ENCODE data around the gene UFC1.
A peak's percentile ranks its signal among the peaks of the same experiment; 100 is the strongest.
"Not testable (repeated sequence)": the region's sequence is repeated elsewhere in the genome, so short reads cannot be mapped to it uniquely, and the experiment has no call there.

Gene UFC1

DNA sequence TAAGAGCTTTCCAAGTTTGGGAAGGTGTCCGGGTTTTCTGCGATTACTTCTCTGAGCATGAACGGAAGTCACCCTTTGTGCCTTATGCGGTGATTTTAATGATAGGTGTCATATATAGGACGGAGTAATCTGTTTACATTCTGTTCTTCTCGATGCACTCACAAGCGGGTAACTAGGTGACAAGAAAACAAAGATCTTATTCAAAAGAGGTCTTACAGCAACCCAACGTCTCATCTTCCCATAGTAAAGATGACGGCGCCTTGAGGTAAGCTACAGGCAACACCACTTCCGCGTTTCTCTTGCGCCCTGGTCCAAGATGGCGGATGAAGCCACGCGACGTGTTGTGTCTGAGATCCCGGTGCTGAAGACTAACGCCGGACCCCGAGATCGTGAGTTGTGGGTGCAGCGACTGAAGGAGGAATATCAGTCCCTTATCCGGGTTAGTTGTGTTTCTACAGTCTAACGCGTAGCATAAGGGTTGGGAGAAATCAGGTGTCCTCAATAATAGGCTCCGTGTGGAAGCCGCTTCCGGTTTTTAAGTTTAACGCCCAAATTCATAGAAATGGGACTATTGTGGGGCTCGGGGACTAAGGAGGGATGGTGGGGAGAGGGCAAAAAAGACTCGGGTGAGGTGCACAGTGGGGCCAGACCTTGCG lies at the start of gene UFC1:
UFC1 (plus strand) TSS at position 297 of the 656 bp plus-strand sequence; CDS start at position 317, 20 bp downstream.
- DNase-seq: peak; percentile 44

DNA sequence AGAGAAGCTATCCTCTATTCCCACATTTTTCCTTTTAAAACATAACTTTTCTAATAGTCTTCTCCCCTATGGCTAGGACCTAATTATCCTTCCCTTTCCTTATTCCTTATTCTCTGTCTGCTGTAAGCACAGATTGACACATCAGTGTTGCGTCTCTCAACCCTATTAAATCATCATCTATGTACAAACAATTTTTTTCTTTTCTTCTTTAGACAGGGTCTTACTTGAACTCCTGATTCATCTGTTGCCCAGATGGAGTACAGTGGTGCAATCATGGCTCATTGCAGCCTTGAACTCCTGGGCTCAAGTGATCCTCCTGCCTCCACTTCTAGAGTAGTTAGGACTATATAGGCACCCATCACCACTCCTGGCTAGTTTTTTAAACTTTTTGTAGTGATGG lies 47.3 kb upstream of the UFC1 start:
- no peak for DNase-seq

DNA sequence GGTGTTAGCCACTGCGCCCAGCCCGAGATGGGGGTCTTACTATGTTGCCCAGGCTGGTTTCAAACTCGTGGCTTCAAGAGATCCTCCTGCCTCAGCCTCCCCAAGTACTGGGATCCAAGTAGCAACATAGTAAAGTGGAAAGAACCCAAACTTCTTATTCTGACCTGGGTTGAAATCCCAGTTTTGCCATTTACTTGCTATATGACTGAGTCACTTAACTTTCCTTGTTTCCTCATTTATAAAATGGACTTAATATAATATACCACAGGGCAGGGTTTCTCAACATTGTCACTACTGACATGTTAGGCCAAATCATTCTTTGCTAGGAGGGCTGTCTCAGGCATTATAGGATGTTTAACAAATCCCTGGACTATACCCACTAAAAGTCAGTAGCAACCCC lies 42.7 kb upstream of the UFC1 start:
- no peak for DNase-seq

DNA sequence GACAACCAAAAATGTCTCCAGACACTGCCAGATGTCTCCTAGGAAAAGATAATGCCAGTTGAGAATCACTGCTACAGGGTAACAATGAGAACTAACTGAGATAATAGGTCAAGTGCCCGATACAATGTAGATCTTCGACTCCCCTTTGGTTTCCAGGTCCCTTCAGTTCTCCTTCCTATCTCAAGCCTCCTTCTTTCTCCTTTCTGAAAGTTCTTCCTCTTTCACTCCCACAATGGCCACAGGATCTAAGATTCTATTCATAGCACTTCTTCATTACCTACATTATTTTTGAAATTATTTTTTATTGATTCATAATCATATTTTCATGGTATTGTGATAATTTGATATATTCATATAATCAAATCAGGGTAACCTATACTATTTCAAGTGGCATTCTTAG lies 42.3 kb upstream of the UFC1 start:
- no peak for DNase-seq

DNA sequence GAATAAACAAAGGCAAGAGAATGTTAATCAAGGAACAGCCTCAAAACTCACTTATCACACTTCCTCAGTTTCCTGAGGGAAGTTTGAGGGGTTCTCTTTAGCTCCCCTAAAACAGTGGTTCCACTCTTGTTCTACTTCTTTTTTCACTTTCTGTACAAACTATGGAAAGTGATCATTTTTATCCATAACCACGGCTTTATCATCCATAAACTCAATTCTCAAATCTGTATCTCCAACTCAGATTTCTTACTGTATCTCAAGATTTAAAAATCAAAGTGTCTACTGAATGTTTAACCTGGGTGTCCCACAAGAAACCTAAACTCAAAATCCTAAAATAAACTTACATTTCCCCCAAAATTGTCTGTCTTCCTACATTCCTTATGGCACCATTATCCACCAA lies 39.9 kb upstream of the UFC1 start:
- no peak for DNase-seq

DNA sequence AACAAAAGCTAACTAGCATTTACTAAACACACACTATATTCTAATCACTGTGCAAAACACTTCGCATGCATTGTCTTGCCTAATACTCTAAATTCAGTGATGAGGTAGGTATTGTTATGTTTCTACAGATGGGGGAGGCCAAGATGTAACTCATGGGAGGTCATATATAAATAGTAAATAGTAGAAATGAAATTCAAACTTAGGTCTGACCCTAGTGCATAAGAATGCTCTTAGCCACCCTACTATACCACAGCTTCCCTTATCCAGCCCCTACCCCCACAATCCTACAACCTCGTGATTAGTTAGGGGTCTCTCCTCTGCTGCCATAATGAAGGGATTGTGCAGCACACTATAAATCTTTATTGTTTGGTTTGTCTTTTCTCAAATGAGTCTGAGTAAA lies 39.2 kb upstream of the UFC1 start:
- DNase-seq: no peak

DNA sequence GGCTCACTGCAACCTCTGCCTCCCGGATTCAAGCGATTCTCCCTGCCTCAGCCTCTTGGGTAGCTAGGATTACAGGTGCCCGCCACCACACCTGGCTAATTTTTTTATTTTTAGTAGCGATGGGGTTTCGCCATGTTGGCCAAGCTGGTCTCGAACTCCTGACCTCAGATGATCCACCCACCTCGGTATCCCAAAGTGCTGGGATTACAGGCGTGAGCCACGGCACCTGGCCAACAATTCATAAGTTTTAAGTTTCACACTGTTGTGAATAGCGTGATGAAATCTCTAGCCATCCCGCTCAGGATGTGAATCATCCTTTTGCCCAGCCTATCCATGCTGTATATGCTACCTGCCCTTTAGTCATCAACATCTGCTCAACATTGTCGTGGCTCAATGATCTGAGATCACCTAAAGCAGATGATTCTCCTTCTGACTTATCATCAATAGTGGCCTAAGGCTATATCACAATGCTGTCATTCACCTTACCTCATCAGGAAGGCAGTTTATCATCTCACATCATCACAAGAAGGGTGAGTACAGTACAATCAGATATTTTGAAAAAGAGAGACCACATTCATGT lies 38.6 kb upstream of the UFC1 start:
- DNase-seq: no peak

DNA sequence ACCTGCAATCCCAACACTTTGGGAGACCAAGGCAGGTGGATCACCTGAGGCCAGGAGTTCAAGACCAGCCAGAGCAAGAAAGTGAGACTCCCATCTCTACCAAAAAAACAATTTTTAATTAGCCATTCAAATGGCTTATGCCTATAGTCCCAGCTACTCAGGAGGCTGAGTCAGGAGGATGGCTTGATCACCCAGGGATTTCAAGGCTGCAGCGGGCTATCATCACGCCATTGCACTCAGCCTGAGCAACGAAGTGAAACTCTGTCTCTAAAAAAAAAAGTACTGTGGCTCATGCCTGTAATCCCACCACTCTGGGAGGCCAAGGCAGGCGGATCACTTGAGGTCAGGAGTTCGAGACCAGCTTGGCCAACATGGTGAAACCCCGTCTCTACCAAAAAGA lies 37.8 kb upstream of the UFC1 start:
- not testable (repeated sequence) for DNase-seq

DNA sequence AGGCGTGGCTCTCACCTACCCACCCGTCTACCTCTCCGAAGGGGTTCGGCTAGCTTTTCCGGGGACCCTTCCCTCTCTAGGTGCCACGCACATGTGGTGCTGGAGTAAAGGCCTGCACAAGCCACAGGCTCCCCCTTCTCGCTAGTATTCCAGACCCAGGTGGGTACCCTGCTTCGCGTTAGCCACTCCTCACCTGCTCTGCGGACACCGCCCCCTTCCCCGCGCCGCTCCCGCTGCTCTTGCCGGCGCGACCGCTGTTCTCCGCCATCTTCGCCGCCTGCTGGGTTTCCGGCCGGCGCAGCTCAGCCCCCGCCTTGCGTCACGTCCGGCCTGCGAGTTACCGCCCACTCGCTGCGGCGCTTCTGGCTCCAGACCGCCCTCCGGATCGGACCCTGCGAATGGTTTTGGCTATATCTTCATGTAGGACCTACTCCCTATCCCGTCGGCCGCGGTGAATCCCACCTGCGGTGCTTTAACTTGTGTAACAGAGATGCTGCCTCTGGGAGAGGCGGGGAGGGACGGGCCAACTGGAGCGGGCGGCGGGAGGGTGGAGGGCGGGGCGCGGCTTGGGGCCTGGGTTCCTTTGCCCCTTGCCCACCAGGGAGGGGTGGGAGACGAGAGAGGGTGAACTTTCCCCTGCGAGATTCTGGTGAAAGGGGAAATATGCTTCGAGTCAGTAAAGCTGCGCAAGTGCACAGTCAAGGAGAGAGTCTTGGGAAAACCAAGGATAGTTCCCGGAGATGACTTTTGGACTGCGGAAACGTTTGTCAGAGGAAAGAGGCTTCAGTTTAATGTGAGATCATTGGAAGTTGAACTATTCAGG lies 35.8 kb upstream of the UFC1 start, which contains the start of the genes NIT1 and PFDN2:
NIT1 (plus strand) TSS at position 347 of the 823 bp plus-strand sequence; CDS start at position 419, 72 bp downstream.
PFDN2 (minus strand) TSS at position 279 of the 823 bp plus-strand sequence; CDS start at position 268, 11 bp downstream.
- DNase-seq: peak; percentile 56

DNA sequence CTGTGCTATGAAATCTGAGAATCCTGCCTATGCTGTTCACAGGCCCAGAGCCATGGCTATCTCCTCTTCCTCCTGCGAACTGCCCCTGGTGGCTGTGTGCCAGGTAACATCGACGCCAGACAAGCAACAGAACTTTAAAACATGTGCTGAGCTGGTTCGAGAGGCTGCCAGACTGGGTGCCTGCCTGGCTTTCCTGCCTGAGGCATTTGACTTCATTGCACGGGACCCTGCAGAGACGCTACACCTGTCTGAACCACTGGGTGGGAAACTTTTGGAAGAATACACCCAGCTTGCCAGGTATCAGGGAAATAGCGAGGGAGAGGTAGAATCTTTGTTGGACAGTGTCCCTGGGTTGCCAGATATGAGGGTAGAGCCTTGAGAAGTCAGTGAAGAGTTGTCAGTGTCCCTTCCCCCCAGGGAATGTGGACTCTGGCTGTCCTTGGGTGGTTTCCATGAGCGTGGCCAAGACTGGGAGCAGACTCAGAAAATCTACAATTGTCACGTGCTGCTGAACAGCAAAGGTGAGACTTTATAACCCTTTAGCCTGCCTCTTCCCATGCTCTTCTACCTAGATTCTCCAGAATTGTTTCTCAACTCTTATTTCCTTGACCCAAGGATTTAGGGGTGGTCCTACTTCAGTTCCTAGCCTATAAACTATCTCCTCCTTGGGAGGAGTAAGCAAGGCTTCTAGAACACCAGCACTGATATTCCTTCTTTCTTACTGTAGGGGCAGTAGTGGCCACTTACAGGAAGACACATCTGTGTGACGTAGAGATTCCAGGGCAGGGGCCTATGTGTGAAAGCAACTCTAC lies 34.5 kb upstream of the UFC1 start:
- DNase-seq: no peak

DNA sequence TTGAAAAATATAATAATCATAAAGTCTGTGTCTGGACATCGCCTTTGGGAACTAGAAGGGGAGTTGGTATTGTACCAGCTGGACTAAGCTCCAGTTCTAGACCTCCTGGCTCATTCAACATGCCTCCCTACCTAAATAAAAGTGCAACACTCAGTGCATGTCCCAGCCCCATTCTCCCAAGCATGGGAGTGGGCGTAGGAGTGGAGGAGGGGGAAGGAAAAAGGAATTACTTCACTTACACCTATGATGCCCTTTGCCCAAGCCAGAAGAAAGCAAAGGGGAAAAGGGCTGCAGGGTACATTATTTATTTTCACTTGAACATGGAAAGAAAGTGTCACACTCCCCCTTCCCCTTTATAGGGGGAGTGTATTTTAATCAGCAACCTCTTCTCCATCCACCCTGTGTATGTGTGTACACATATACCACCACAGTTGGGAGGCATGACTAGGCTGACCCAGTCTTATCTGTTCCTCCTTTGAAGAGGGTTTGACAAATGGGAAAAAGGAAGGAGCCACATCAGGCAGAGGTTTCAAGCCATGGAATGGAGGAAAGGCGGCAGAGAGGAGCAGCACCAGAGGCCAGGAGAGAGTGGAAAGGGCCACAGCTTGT lies 32.6 kb upstream of the UFC1 start:
- DNase-seq: no peak

DNA sequence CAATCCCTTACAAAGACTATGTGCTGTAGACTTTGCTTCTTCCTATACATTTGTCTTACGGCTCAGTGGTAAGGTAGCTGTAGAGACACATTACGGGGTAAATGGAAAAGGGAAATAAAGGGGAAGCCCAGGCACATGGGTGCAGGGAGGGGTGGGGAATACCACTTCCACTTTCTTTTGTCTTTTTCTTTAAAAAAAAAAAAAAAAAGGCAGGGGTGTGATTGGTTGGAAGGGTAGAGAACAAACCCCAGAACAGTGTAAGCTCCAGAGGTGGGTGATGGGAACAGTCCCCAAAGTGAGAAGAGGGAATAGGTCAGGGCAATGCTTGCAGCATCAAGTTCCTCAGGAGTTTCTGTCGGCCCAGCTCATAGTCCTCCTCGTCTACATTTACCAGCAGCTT lies 31.9 kb upstream of the UFC1 start:
- no peak for DNase-seq

DNA sequence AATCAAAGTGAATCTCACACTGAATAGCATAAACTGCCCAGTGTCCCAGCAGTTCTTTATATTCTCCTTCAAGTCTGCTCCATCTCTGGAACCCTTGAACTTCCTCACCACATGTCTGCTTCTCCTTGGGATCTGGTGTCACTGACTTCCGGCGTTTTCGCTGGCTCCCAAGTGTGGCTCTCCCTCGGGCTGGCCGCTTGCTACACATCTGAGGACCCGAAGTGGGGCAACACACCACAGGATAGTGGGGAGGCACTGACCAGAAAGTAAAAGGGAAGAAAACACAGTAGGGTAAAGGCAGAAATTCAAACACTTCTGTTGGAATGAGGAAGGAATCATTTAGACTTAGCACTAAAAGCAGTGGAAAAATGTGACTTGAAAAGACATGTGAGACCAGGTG lies 30.8 kb upstream of the UFC1 start:
- DNase-seq: no peak

DNA sequence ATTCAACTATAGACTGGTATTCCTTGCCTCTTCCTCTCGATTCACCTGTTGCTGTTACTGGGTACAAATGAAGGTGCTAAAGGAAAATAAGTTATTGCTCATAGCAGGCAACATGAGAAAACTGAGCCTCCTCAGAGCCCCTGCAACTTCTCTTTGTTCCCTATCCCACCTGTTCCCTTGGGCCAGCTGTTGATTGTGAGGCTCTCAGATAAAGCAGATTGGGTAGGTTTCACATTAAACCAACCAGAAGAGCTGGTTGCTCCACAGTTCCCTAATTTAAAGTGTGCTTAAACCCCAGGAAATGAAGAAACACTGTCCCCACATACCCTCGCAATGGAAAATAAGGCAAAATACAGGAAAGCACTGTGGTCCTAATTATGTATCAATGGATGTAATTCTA lies 26.1 kb upstream of the UFC1 start:
- DNase-seq: no peak

DNA sequence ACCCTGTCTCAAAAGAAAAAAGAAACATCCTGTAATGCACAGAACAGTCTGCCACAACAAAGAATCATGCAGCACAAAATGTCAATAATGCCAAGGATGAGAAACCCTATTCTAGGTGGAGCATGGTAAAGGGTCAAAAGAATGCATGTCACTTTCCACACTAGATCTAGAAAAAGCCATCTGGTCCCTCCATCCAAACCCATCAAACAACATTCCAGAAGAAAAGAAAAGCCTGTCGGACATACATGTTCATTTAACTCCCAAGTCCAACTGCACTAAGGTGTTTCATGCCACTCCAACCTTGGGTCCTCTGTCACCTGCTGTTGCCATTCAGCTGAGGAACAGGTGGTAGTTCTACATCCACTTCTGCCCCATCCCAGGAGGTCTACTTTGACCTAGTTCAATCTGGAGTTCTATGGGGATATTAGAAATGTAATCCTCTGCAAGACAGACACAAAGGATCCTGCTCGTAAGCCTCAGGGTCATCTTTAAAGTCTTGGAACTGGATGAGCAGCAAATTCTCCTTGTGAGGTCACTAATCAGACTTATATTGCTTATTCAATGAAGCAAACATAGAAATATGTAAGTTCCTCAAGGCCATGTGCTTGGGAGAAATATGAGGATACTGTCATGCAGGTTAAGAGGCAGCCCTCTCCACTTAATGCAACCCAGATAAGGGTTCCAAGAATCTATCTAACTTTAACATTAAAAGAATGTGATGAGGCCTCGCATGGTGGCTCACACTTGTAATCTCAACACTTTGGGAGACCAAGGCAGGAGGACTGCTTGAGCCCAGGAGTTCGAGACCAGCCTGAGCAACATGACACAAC lies 25.0 kb upstream of the UFC1 start:
- no peak for DNase-seq

DNA sequence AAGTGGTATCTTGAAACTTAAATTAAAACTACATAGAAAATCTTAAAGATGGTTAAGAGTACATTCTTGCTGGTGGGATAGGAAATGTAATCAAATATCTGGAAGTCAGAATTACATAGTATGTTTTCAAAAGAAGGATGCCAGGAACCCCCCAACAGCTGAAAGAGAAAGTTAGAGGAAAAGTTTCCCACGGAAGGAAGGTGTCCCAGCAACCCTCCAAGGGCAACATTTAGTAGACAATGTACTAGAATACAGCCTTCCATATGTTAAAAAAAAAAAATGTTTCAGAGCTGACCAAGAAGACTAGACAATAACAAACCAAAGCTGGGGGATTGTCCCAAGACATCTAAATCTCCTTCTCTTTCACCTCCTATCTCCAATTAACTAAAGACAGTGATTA lies 23.5 kb upstream of the UFC1 start:
- no peak for DNase-seq

DNA sequence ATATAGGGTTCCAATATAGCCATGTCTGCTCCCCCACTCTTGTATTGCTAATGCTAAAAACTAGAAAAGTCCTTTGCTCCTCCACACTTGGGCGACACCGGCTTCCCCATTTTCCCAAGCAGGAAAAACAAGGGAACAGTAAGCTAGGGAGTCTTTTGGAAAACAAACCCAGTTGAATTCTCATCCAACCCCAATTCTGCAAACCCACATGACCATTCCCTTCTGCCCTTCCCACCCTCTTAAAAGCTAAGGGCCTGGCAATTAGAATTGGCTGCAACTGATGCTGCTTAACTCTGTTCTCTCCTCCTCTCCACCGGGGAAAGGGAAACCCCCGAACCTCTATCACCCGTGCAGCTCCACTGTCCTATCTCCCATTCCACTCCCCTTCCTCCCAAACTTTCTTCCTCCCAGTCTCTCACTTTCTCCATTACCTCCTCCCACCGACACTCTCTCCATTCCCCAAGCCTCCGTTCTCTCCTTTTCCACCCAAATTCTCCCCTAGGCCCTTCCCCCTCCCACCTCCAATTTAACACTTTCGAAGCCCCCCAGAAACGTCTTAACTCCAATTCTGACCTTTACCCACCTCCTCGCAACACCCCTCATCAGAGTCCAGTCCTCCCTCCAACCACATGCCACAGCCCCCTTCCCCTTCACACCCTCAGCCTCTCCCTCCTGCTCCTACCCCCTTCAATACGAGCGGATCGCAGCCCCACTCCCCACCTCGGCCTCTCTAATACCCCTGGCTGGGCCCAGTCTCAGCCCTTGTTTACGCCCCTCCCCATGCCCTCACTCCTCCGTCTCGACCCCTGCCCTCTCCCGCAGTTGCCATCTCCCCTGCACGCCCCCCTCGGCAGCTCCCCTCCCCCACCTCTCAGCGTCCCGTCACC lies 22.0 kb upstream of the UFC1 start:
- no peak for DNase-seq

DNA sequence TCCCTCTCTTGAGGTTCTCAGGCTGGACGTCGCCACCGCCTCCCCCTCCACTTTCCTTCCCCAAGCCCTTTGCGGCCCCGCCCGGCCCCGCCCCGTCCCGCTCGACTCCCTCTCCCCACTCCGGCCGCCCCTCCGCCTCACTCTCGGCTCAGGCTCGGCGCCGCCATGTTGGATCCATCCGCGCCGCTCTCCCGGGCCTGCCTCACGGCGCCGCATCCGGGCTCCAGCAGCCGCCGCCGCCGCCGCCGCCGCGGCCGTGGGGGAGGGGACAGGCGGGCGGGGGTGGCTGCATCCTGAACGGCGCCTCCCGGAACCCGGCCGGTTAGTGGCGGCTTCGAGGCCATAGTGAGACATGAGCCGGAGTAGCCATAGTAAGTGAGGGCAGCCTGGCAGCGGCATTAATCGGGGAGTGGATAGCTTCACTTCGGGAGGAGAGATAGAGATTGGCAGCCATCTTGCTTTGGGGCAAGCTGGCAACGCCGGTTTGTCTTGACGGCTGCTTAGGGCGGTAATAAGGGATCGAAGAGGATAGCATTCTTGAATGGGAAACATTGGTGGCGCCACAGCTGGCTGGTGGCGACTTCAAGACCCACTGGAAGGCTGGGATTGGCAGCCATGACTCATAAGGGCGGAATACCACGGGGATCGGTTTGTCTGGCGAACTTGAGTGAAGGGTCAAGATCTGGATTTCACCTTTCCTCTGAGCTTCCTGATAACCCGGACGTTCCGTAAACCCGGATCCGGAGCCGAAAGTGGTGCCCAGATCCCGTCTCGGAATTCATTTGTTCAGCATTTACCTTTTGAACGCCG lies 21.2 kb upstream of the UFC1 start, which contains the start of gene DEDD:
DEDD (minus strand) TSS at position 258 of the 810 bp plus-strand sequence. CDS start 8,205 bp downstream, outside the sequence.
- DNase-seq: peak; percentile 81

DNA sequence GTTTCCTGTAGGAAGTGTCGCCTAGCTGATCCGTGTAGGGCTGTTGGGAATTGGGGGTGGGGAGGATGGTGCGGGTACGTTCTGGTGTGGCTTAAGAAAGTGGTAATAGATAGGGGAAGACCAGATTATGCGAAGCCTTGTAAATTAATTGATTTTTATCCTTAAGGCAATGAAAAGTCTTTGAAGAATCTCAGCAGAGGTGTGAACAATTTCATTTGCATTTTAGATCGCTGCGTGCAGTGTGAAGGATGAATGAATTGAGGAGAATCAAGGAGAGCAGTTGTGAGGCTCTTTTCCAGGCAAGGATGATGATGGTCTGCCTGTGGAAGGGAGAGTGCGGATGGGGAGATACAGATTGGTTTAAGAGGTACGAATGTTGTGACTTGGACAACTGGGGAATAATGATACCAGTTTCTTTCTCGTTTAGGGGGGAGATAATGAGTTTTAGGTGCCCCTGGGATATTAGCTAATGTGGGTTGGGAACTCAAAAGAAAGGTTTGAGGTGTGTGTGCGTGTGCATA lies 20.5 kb upstream of the UFC1 start:
- DNase-seq: no peak

Measured in GOT3 (cell line).